GM10248 (cell line): ENCODE results near the gene MAD1L1.

Source experiments
- CTCF ChIA-PET: fragments of 300-600 bp; sonication (Branson Sonifier 250); formaldehyde crosslinking; extraction: SDS; loops from one replicate; lab custom pipeline; 2021; ENCODE audit warnings: antibody characterized with exemption; lab: Yijun Ruan, JAX
- POLR2A ChIA-PET: fragments of 350-650 bp; sonication (Branson Sonifier 250); formaldehyde crosslinking; extraction: SDS; loops from one replicate; lab custom pipeline; 2020; ENCODE audit warnings: antibody characterized with exemption; lab: Yijun Ruan, JAX
- DNase-seq: peaks from one replicate; pipeline ENCODE4 v3.0.0; 2012; ENCODE audit errors: extremely low spot score
- CTCF ChIP-seq: IDR thresholded peaks from 2 replicates; pipeline ENCODE4 v1.5.1; 2012; ENCODE audit warnings: mild to moderate bottlenecking, low read depth; ENCODE audit errors: extremely low read depth, missing control alignments, control extremely low read depth

Gene MAD1L1

GRCh38 chr7:2044883-2045471, 187.8 kb downstream of the MAD1L1 start:
- CTCF ChIA-PET: interaction anchor here (2.4 kb wide), 1 partner anchor 8 kb away, joined by 5 read pairs; no protein-coding TSS in a partner anchor
- TF ChIP-seq CTCF: no peak
- POLR2A ChIA-PET: no interaction called here
- no peak for DNase-seq

- CTCF ChIA-PET: no interaction called here
- DNase-seq: no peak
- TF ChIP-seq CTCF: no peak
- POLR2A ChIA-PET: no interaction called here
Measured at GRCh38 chr7:2044311-2044882, 188.3 kb downstream of the MAD1L1 start.

GRCh38 chr7:2043316-2044039, 189.3 kb downstream of the MAD1L1 start:
- CTCF ChIA-PET: no interaction called here
- POLR2A ChIA-PET: no interaction called here
- no peak for TF ChIP-seq CTCF
- DNase-seq: no peak

- no peak for DNase-seq
- ChIA-PET CTCF (no interaction called here), POLR2A (no interaction called here)
- TF ChIP-seq CTCF: no peak
Measured at GRCh38 chr7:2042650-2043049, 190.1 kb downstream of the MAD1L1 start.

GRCh38 chr7:2041496-2042367, 191.0 kb downstream of the MAD1L1 start:
- CTCF ChIA-PET: interaction anchor here (1.1 kb wide), 1 partner anchor 24 kb away, joined by 3 read pairs; no protein-coding TSS in a partner anchor

More at GRCh38 chr7:2041496-2042367, 191.0 kb downstream of the MAD1L1 start:
- TF ChIP-seq CTCF: no peak
- no peak for DNase-seq
- POLR2A ChIA-PET: no interaction called here
